Upper lobe of left lung (tissue), 6 donors: ENCODE data around the gene OR2AG2. TPM values are rescaled to one million over a fixed set of nuclear protein-coding genes. Genes with fewer than 3 reads are reported as not detected.

ENCODE experiments used
- ATAC-seq, 2 donors: fragments of 200-7000 bp; cut with Tn5 transposase; one replicate each; pipeline ENCODE4 v1.9.1; 2022; ENCODE audit warnings: mild to moderate bottlenecking in 2 of 2, moderate library complexity in 2 of 2; ENCODE audit not compliant: low FRiP score in 2 of 2
- DNase-seq, 2 donors: peaks; one replicate each; pipeline ENCODE4 v3.0.0-alpha.2; 2019 to 2020
- H3K27ac ChIP-seq, 4 donors: fragments of 200-600 bp; sonication (generic); one replicate each; pipeline ENCODE4 v1.5.1; 2016 to 2019
- H3K27me3 ChIP-seq, 4 donors: fragments of 200-600 bp; sonication (generic); one replicate each; pipeline ENCODE4 v1.5.1; 2017 to 2019
- H3K36me3 ChIP-seq, 4 donors: fragments of 200-600 bp; sonication (generic); one replicate each; pipeline ENCODE4 v1.5.1; 2016 to 2019
- H3K4me1 ChIP-seq, 4 donors: fragments of 200-600 bp; sonication (generic); one replicate each; pipeline ENCODE4 v1.5.1; 2018 to 2019
- H3K4me3 ChIP-seq, 4 donors: fragments of 200-600 bp; sonication (generic); one replicate each; pipeline ENCODE4 v1.5.1; 2017 to 2019; ENCODE audit warnings: mild to moderate bottlenecking in 2 of 4, moderate library complexity in 1 of 4
- H3K9me3 ChIP-seq, 4 donors: fragments of 200-600 bp; sonication (generic); one replicate each; pipeline ENCODE4 v1.5.1; 2018 to 2019
- CTCF ChIP-seq, 6 experiments: fragments of 450-650 bp in 4 of 6; fragments of 200-600 bp in 2 of 6; sonication (generic) in 2 of 6; IDR thresholded peaks; one replicate each; pipeline ENCODE4 v1.5.1; 2016 to 2019; ENCODE audit warnings: antibody characterized with exemption in 6 of 6
- EP300 ChIP-seq, 4 donors: sonication (generic); formaldehyde crosslinking; IDR thresholded peaks; one replicate each; pipeline ENCODE4 v1.5.1; 2017; ENCODE audit warnings: antibody characterized with exemption in 4 of 4, control low read depth in 2 of 4
- POLR2A ChIP-seq, 4 donors: fragments of 450-650 bp; IDR thresholded peaks; one replicate each; pipeline ENCODE4 v1.5.1; 2016 to 2017; ENCODE audit warnings: antibody characterized with exemption in 4 of 4, mild to moderate bottlenecking in 2 of 4
- POLR2AphosphoS5 ChIP-seq, 2 donors: sonication (generic); formaldehyde crosslinking; IDR thresholded peaks; one replicate each; pipeline ENCODE4 v1.5.1; 2017; ENCODE audit warnings: antibody characterized with exemption in 2 of 2
- WGBS, 2 donors: methylation state at CpG; one replicate each; pipeline ENCODE4 v1.1.5; 2017 to 2018; 5-methylcytosine and 5-hydroxymethylcytosine counted together
- total RNA-seq, 6 donors: library from RNA; depleted of rRNA in 4 of 6; stranded (reverse); fragments of >200 nt in 4 of 6; gene quantifications; one replicate each; pipeline versions ENCODE4 v1.1.0 to v1.2.1, GENCODE V29; 2016 to 2021
- donor health status: DM: no; HTN: no; CAD: no; lungs with moderate emphysema.
- donor health status: DM: no; HTN: yes; CAD: no; lungs with severe emphysema.

OR2AG2 gene
- total RNA-seq, 6 donors from 2014 or later, result 0.13 to 0.59 (median 0.15) TPM; not detected in 3

GRCh38 chr11:6733326-6734275 is 38.2 kb downstream of the OR2AG2 start:
- peaks cover 0 to 3% (median 0%) of the 10 kb centered on the region in 4 donors for H3K4me1 ChIP-seq

GRCh38 chr11:6727971-6728760 is 43.6 kb downstream of the OR2AG2 start:
- DNase-seq (no peak), ATAC-seq (no peak)
- H3K4me3 ChIP-seq, result no peak overlapping the region
- no peak for TF ChIP-seq EP300 (IDR thresholded peaks at IDR 0.05)
- TF ChIP-seq CTCF (IDR thresholded peaks at IDR 0.05), result no peak
- no peak for TF ChIP-seq POLR2AphosphoS5 (IDR thresholded peaks at IDR 0.05)
- no peak for TF ChIP-seq POLR2A (IDR thresholded peaks at IDR 0.05)
- WGBS, 2 donors, result 53 to 54% methylated on average over 6 of the region's 6 CpGs
- peaks cover 0 to 2% (median 0%) of the 10 kb centered on the region in 4 donors for H3K36me3 ChIP-seq
- peak overlapping the region in 1 of 4 donors; percentile 36 for H3K27ac ChIP-seq
- H3K9me3 ChIP-seq, result no peaks in the 10 kb centered on the region
- H3K4me1 ChIP-seq, result no peaks in the 10 kb centered on the region
- H3K27me3 ChIP-seq, result no peaks in the 10 kb centered on the region

More at GRCh38 chr11:6733326-6734275, 38.2 kb downstream of the OR2AG2 start:
- 67 to 78% methylated on average over 3 of the region's 3 CpGs for WGBS, 2 donors
- ATAC-seq, result no peak
- TF ChIP-seq EP300 (IDR thresholded peaks at IDR 0.05) (no peak), CTCF (IDR thresholded peaks at IDR 0.05) (no peak), POLR2A (IDR thresholded peaks at IDR 0.05) (no peak), POLR2AphosphoS5 (IDR thresholded peaks at IDR 0.05) (no peak)
- Histone ChIP-seq H3K27ac (no peak overlapping the region), H3K36me3 (peaks cover 0 to 11% (median 0%) of the 10 kb centered on the region in 4 donors), H3K27me3 (no peaks in the 10 kb centered on the region), H3K9me3 (peaks cover 0 to 4% (median 0%) of the 10 kb centered on the region in 4 donors), H3K4me3 (no peak overlapping the region)
- DNase-seq, result no peak

- H3K4me3 ChIP-seq, result no peak overlapping the region
- ATAC-seq, result no peak
- no peaks in the 10 kb centered on the region for H3K27me3 ChIP-seq
- peaks cover 0 to 9% (median 5%) of the 10 kb centered on the region in 4 donors for H3K36me3 ChIP-seq
- TF ChIP-seq POLR2AphosphoS5 (IDR thresholded peaks at IDR 0.05) (no peak), POLR2A (IDR thresholded peaks at IDR 0.05) (no peak), CTCF (IDR thresholded peaks at IDR 0.05) (no peak), EP300 (IDR thresholded peaks at IDR 0.05) (no peak)
- 69% methylated on average over 2 of the region's 2 CpGs for WGBS, 2 donors
- H3K4me1 ChIP-seq, result no peaks in the 10 kb centered on the region
- H3K27ac ChIP-seq, result no peak overlapping the region
- H3K9me3 ChIP-seq, result no peaks in the 10 kb centered on the region
- no peak for DNase-seq
These were observed 46.3 kb downstream of the OR2AG2 start for GRCh38 chr11:6725386-6725896.

GRCh38 chr11:6724013-6724412 is 47.8 kb downstream of the OR2AG2 start:
- 73 to 94% methylated on average over 1 of the region's 1 CpG for WGBS, 2 donors
- DNase-seq (no peak), ATAC-seq (no peak)
- no peaks in the 10 kb centered on the region for H3K27me3 ChIP-seq
- peaks cover 0 to 12% (median 5%) of the 10 kb centered on the region in 4 donors for H3K36me3 ChIP-seq
- H3K4me3 ChIP-seq, result no peak overlapping the region
- TF ChIP-seq POLR2A (IDR thresholded peaks at IDR 0.05) (no peak), EP300 (IDR thresholded peaks at IDR 0.05) (no peak), POLR2AphosphoS5 (IDR thresholded peaks at IDR 0.05) (no peak), CTCF (IDR thresholded peaks at IDR 0.05) (no peak)
- H3K4me1 ChIP-seq, result no peaks in the 10 kb centered on the region
- H3K27ac ChIP-seq, result no peak overlapping the region
- no peaks in the 10 kb centered on the region for H3K9me3 ChIP-seq
